H1 (cell line): ENCODE results near the gene CLDN7. TPM values are rescaled to one million over a fixed set of nuclear protein-coding genes. Genes with fewer than 3 reads are reported as not detected.

Experiments
- CTCF ChIA-PET: fragments of 300-600 bp; sonication (Branson Sonifier 250); formaldehyde crosslinking; loops from one replicate; lab custom pipeline; 2021; ENCODE audit not compliant: partially characterized antibody; lab: Charles Lee
- POLR2A ChIA-PET: fragments of 300-600 bp; sonication (Branson Sonifier 250); formaldehyde crosslinking; loops from one replicate; lab custom pipeline; 2021; ENCODE audit warnings: inconsistent platforms; ENCODE audit not compliant: partially characterized antibody; lab: Charles Lee
- DNase-seq, 2 experiments: peaks; one replicate each; pipeline versions ENCODE4 v3.0.0 to v3.0.0-alpha.2; 2010 to 2022; ENCODE audit warnings: low spot score in 2 of 2, low read depth in 1 of 2, mixed read lengths in 1 of 2
- FAIRE-seq: peaks from 2 replicates; lab custom pipeline; 2011; peaks lifted over from hg19 to GRCh38; lab: Jason Lieb, UNC
- H2AFZ ChIP-seq: 2 replicates; pipeline ENCODE4 v1.8.1; 2012; ENCODE audit warnings: low read length, inconsistent platforms
- H2AK5ac ChIP-seq: 2 replicates; pipeline ENCODE4 v1.6.1; 2013; ENCODE audit warnings: low read depth, low read length
- H2BK120ac ChIP-seq: replicated peaks from 2 replicates; pipeline ENCODE3; 2013; ENCODE audit warnings: low read depth, low read length, inconsistent platforms
- H2BK12ac ChIP-seq: 2 replicates; pipeline ENCODE4 v1.6.1; 2013; ENCODE audit warnings: low read depth, low read length
- H2BK15ac ChIP-seq: 2 replicates; pipeline ENCODE4 v1.6.1; 2013; ENCODE audit warnings: low read length
- H2BK20ac ChIP-seq: 2 replicates; pipeline ENCODE4 v1.6.1; 2013; ENCODE audit warnings: low read length
- H2BK5ac ChIP-seq: 2 replicates; pipeline ENCODE4 v1.6.1; 2013; ENCODE audit warnings: low read depth, low read length
- H3K14ac ChIP-seq: 2 replicates; pipeline ENCODE4 v1.6.1; 2013; ENCODE audit warnings: inconsistent platforms; ENCODE audit not compliant: insufficient read length
- H3K18ac ChIP-seq: 2 replicates; pipeline ENCODE4 v1.6.1; 2013; ENCODE audit warnings: low read length; ENCODE audit errors: extremely low read depth
- H3K23ac ChIP-seq: 2 replicates; pipeline ENCODE4 v1.6.1; 2013; ENCODE audit warnings: inconsistent platforms; ENCODE audit not compliant: insufficient read length
- H3K23me2 ChIP-seq: 2 replicates; pipeline ENCODE4 v1.6.1; 2013; ENCODE audit warnings: low read depth, low read length
- H3K27ac ChIP-seq: 2 replicates; pipeline ENCODE4 v1.6.1; 2011; ENCODE audit warnings: low read depth, low read length, inconsistent platforms
- H3K27me3 ChIP-seq, 4 experiments: replicated peaks in 1 of 4; 1 replicate in 1 of 4; 2 replicates in 3 of 4; pipeline versions ENCODE4 v1.6.1 to v1.8.1; 2011 to 2013; ENCODE audit warnings: low read length in 3 of 4, mild to moderate bottlenecking in 3 of 4, inconsistent platforms in 2 of 4, mixed read lengths in 2 of 4, moderate library complexity in 1 of 4; ENCODE audit not compliant: control insufficient read depth in 3 of 4, insufficient read depth in 3 of 4; ENCODE audit errors: extremely low read depth in 1 of 4
- H3K36me3 ChIP-seq, 4 experiments: 2 replicates each; pipeline versions ENCODE4 v1.6.1 to v1.8.1; 2011 to 2013; ENCODE audit warnings: mild to moderate bottlenecking in 4 of 4, low read length in 3 of 4, moderate library complexity in 2 of 4, control low read depth in 1 of 4, inconsistent platforms in 1 of 4; ENCODE audit not compliant: insufficient read depth in 4 of 4, control insufficient read depth in 2 of 4
- H3K4ac ChIP-seq: replicated peaks from 2 replicates; pipeline ENCODE3; 2013; ENCODE audit warnings: low read length, low read depth, mixed read lengths, inconsistent platforms; ENCODE audit not compliant: insufficient read length
- H3K4me1 ChIP-seq, 4 experiments: replicated peaks in 1 of 4; 1 replicate in 1 of 4; 2 replicates in 3 of 4; pipeline versions ENCODE4 v1.6.1 to v1.8.1; 2011 to 2013; ENCODE audit warnings: low read length in 3 of 4, inconsistent platforms in 2 of 4, mixed read lengths in 1 of 4; ENCODE audit not compliant: insufficient read depth in 4 of 4, control insufficient read depth in 3 of 4
- H3K4me2 ChIP-seq, 2 experiments: 2 replicates each; pipeline versions ENCODE4 v1.6.1 to v1.8.1; 2011 to 2013; ENCODE audit warnings: low read depth in 2 of 2, low read length in 2 of 2, control low read depth in 1 of 2, inconsistent platforms in 1 of 2, mild to moderate bottlenecking in 1 of 2; ENCODE audit not compliant: insufficient read depth in 1 of 2
- H3K4me3 ChIP-seq, 4 experiments: fragments of 200-600, 300-600 bp in 1 of 4; sonication (generic), shearing (Covaris generic), sonication (Bioruptor Twin) in 1 of 4; 2 replicates each; pipeline versions ENCODE4 v1.5.1 to v1.8.1; 2011 to 2016; ENCODE audit warnings: low read length in 4 of 4, low read depth in 3 of 4, control low read depth in 2 of 4, inconsistent platforms in 2 of 4, mild to moderate bottlenecking in 2 of 4, mixed read lengths in 1 of 4, moderate library complexity in 1 of 4; ENCODE audit not compliant: insufficient read depth in 2 of 4; ENCODE audit errors: extremely low read depth in 1 of 4
- H3K56ac ChIP-seq: replicated peaks from 2 replicates; pipeline ENCODE3; 2013; ENCODE audit warnings: low read depth, mild to moderate bottlenecking, mixed read lengths, low read length, inconsistent platforms; ENCODE audit not compliant: insufficient read length
- H3K79me1 ChIP-seq: 2 replicates; pipeline ENCODE4 v1.6.1; 2013; ENCODE audit warnings: low read depth, low read length, control low read depth
- H3K79me2 ChIP-seq, 2 experiments: 2 replicates each; pipeline versions ENCODE4 v1.6.1 to v1.8.1; 2012 to 2013; ENCODE audit warnings: low read length in 2 of 2, mild to moderate bottlenecking in 2 of 2, inconsistent platforms in 1 of 2; ENCODE audit not compliant: insufficient read depth in 2 of 2, control insufficient read depth in 1 of 2
- H3K9ac ChIP-seq, 4 experiments: replicated peaks in 1 of 4; 1 replicate in 1 of 4; 2 replicates in 3 of 4; pipeline versions ENCODE4 v1.6.1 to v1.8.1; 2011 to 2013; ENCODE audit warnings: low read depth in 3 of 4, low read length in 3 of 4, control low read depth in 2 of 4, mild to moderate bottlenecking in 2 of 4, moderate library complexity in 2 of 4, inconsistent platforms in 1 of 4; ENCODE audit errors: extremely low read depth in 1 of 4
- H3K9me3 ChIP-seq, 2 experiments: 2 replicates each; pipeline versions ENCODE4 v1.6.1 to v1.8.1; 2012 to 2013; ENCODE audit warnings: mild to moderate bottlenecking in 2 of 2, moderate library complexity in 2 of 2, control low read depth in 1 of 2, inconsistent platforms in 1 of 2, low read depth in 1 of 2, low read length in 1 of 2, mixed read lengths in 1 of 2; ENCODE audit not compliant: insufficient read depth in 2 of 2
- H4K20me1 ChIP-seq, 2 experiments: replicated peaks in 1 of 2; 2 replicates each; pipeline versions ENCODE3 to v1.8.1; 2011 to 2013; ENCODE audit warnings: inconsistent platforms in 2 of 2, low read length in 2 of 2, mild to moderate bottlenecking in 1 of 2; ENCODE audit not compliant: insufficient read depth in 2 of 2, control insufficient read depth in 1 of 2
- H4K5ac ChIP-seq: 2 replicates; pipeline ENCODE4 v1.6.1; 2013; ENCODE audit warnings: low read length, low read depth, mixed read lengths, inconsistent platforms; ENCODE audit not compliant: insufficient read length
- H4K8ac ChIP-seq: 2 replicates; pipeline ENCODE4 v1.8.0; 2013; ENCODE audit warnings: mild to moderate bottlenecking, moderate library complexity, low read length, inconsistent platforms; ENCODE audit not compliant: insufficient read depth; ENCODE audit errors: extremely low read depth
- H4K91ac ChIP-seq: replicated peaks from 2 replicates; pipeline ENCODE3; 2013; ENCODE audit warnings: low read length, mixed read lengths, inconsistent platforms; ENCODE audit not compliant: insufficient read length
- BRCA1 ChIP-seq: IDR thresholded peaks from 2 replicates; pipeline ENCODE4 v1.6.1; 2012; ENCODE audit warnings: low read depth, low read length, improper control_type of control experiment
- GABPA ChIP-seq: IDR thresholded peaks from 2 replicates; pipeline ENCODE4 v1.6.1; 2011; ENCODE audit warnings: mild to moderate bottlenecking, low read length, moderate library complexity, borderline replicate concordance; ENCODE audit not compliant: insufficient read depth
- JUN ChIP-seq: IDR thresholded peaks from 2 replicates; pipeline ENCODE4 v1.6.1; 2011; ENCODE audit warnings: low read depth, mild to moderate bottlenecking, improper control_type of control experiment, low read length
- JUND ChIP-seq: IDR thresholded peaks from 2 replicates; pipeline ENCODE4 v1.6.1; 2011; ENCODE audit warnings: mild to moderate bottlenecking, improper control_type of control experiment, low read length
- RBBP5 ChIP-seq: IDR thresholded peaks from 2 replicates; pipeline ENCODE4 v1.7.1; 2012; ENCODE audit warnings: low read depth, mild to moderate bottlenecking, inconsistent platforms, low read length, moderate library complexity, borderline replicate concordance
- SP1 ChIP-seq: IDR thresholded peaks from 2 replicates; pipeline ENCODE4 v1.6.1; 2011; ENCODE audit warnings: low read depth, low read length
- SP2 ChIP-seq: IDR thresholded peaks from 2 replicates; pipeline ENCODE4 v1.6.1; 2012; ENCODE audit warnings: mild to moderate bottlenecking, low read length, inconsistent platforms
- SP4 ChIP-seq: IDR thresholded peaks from 2 replicates; pipeline ENCODE4 v1.6.1; 2012; ENCODE audit warnings: low read length, inconsistent platforms
- ZNF274 ChIP-seq: IDR thresholded peaks from 2 replicates; pipeline ENCODE4 v1.7.0; 2012; ENCODE audit warnings: low read length, borderline replicate concordance; ENCODE audit errors: extremely low read depth
- WGBS, 2 experiments: shearing (Covaris generic) in 1 of 2; methylation state at CpG; one replicate each; pipeline versions ENCODE4 v1.1.6 to v1.1.7; 2013 to 2015; ENCODE audit warnings: low lambda C conversion rate in 2 of 2, mixed read lengths in 2 of 2, inconsistent platforms in 1 of 2, low coverage in 1 of 2, missing lambda C conversion rate in 1 of 2; ENCODE audit not compliant: insufficient replicate concordance in 2 of 2, insufficient coverage in 1 of 2, insufficient read length in 1 of 2; ENCODE audit errors: extremely low coverage in 1 of 2, missing lambda C conversion rate in 1 of 2; 5-methylcytosine and 5-hydroxymethylcytosine counted together
- polyA plus RNA-seq, 7 experiments: library from polyadenylated mRNA; depleted of rRNA in 3 of 7; stranded (reverse) in 5 of 7; unstranded in 2 of 7; fragments of >200 nt in 5 of 7; fragments of 200-250 nt in 2 of 7; gene quantifications; 1 replicate in 5 of 7; 2 replicates in 1 of 7; 4 replicates in 1 of 7; pipeline versions ENCODE4 v1.2.1 to v1.2.3, GENCODE V29; 2011 to 2013; ENCODE audit warnings: missing spikeins in 2 of 7, mixed read lengths in 2 of 7
- total RNA-seq: library from RNA; stranded (reverse); fragmentation: NEBNext Ultra II Directional; extraction: Animal tissue kit (Norgen Biotek cat#: 25700); gene quantifications from 2 replicates; pipeline ENCODE4 v1.2.1, GENCODE V29; 2021

Gene CLDN7
- total and polyA plus RNA-seq, 2 of the 8 experiments (the other 6 are each of a cell fraction or from before 2014, with no cell fraction given), result 118 to 119 TPM

DNA sequence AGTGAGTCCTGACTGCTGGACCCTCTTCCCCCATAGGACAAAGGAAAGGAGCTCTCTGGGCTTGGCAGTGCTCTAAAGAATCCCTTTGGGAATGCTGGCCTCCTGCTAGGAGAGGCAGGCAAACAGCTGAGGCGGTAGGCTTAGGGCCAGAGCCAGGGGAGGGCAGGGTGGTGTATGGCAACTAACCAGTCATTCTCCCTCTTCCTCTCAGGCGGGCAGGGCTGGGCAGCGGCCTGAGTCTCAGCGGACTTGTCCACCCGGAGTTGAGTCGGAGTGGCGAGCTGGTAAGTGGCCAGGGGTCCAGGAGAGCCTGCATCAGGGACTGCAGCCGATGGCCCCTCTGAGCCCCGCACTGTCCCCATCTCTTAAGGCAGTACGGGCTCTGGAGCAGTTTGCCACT, 38.2 kb downstream of the CLDN7 start:
- Histone ChIP-seq H4K5ac (no peak overlapping the region), H3K79me2 (no peaks in the 10 kb centered on the region), H3K27ac (no peak overlapping the region), H3K4ac (no peak overlapping the region), H2AK5ac (no peak overlapping the region), H3K36me3 (peaks cover 26 to 67% (median 54%) of the 10 kb centered on the region in 4 experiments), H3K23ac (no peak overlapping the region), H2BK12ac (no peak overlapping the region), H3K27me3 (no peaks in the 10 kb centered on the region), H3K4me3 (no peak overlapping the region), H3K4me2 (no peak overlapping the region), H3K9ac (no peak overlapping the region), H3K4me1 (peaks cover 0 to 10% (median 5%) of the 10 kb centered on the region in 4 experiments; a peak in 4 of 7 replicates), H3K9me3 (no peaks in the 10 kb centered on the region), H4K20me1 (peaks cover 15 to 36% of the 10 kb centered on the region in 2 experiments), H3K56ac (no peak overlapping the region), H3K79me1 (no peaks in the 10 kb centered on the region), H3K23me2 (peaks cover 5% of the 10 kb centered on the region; the same call in 1 of the 2 replicates), H2BK120ac (no peak overlapping the region), H3K18ac (no peak overlapping the region), H2BK20ac (no peak overlapping the region), H4K91ac (no peak overlapping the region), H2BK5ac (no peak overlapping the region), H3K14ac (no peak overlapping the region), H4K8ac (peak overlapping the region; percentile 30; the same call in 1 of the 2 replicates), H2BK15ac (no peak overlapping the region), H2AFZ (no peak overlapping the region)
- no peak for FAIRE-seq
- WGBS, 2 experiments, result 94% methylated on average over 9 of the region's 10 CpGs; no CpG with 5 or more reads in 1 of the 2 experiments
- CTCF ChIA-PET, result interaction anchor here (0.9 to 1.2 kb wide), 3 partner anchors 10 to 85 kb away, joined by 3 read pairs; partner anchors contain the start of gene DVL2
- no peak for TF ChIP-seq GABPA
- TF ChIP-seq JUND, result no peak
- TF ChIP-seq ZNF274, result no peak
- TF ChIP-seq RBBP5, result no peak
- TF ChIP-seq SP1, result no peak
- TF ChIP-seq SP2, result no peak
- TF ChIP-seq BRCA1, result no peak
- TF ChIP-seq SP4, result no peak
- no peak for TF ChIP-seq JUN
- POLR2A ChIA-PET, result interaction anchor here (0.9 to 10.7 kb wide), 10 partner anchors 10 to 352 kb away, joined by 3 to 386 read pairs (median 5); partner anchors contain the start of genes CLDN7, CTDNEP1, DVL2 and ELP5
- no peak for DNase-seq
